ENCODE measurements around the gene DCST1. TPM values are rescaled to one million over a fixed set of nuclear protein-coding genes. Genes with fewer than 3 reads are reported as not detected.

DCST1 gene
- total and polyA plus RNA-seq, 2 of the 13 experiments (the other 11 are each of a cell fraction or from before 2014, with no cell fraction given), result 0.04 TPM; not detected in 1

GRCh38 chr1:155080312-155081228 is 46.9 kb downstream of the DCST1 start:
- WGBS (ENCODE audit: low lambda C conversion rate), result 0% methylated on average over 2 of the region's 71 CpGs
- Histone ChIP-seq H3K36me3 (replicated peaks in 1 of 2; ENCODE audit: control insufficient read depth in 1 of 2, insufficient read depth in 2 of 2, low read length in 2 of 2) (no peaks in the 10 kb centered on the region), H3K27ac (ENCODE audit: extremely low read length, insufficient read depth, low read length) (no peak overlapping the region), H3K4me3 (replicated peaks in 1 of 3; ENCODE audit: insufficient read depth in 1 of 3, low read depth in 2 of 3, low read length in 3 of 3) (peak overlapping the region; percentile 48 to 70 (median 50); a peak in 5 of 6 replicates), H4K20me1 (ENCODE audit: insufficient read depth, low read length) (peaks cover 4% of the 10 kb centered on the region; the same call in 1 of the 2 replicates), H3K9me3 (ENCODE audit: low read length) (no peaks in the 10 kb centered on the region), H3K4me1 (ENCODE audit: insufficient read depth, low read length) (peaks cover 70% of the 10 kb centered on the region), H3K9ac (ENCODE audit: insufficient read depth, low read depth, low read length) (0 out of 2 replicates have a peak overlapping the region, but pooled peaks have one; percentile 17), H3K4me2 (ENCODE audit: low read depth, low read length) (peak overlapping the region; percentile 90), H3K27me3 (ENCODE audit: control insufficient read depth in 1 of 2, insufficient read depth in 2 of 2, low read length in 2 of 2) (peaks cover 27 to 84% of the 10 kb centered on the region in 2 experiments), H3K79me2 (ENCODE audit: insufficient read depth, low read length) (no peaks in the 10 kb centered on the region), H2AFZ (ENCODE audit: low read length) (no peak overlapping the region)
- no peak for ATAC-seq
- POLR2A ChIA-PET, result interaction anchor here (1.0 to 1.3 kb wide), 3 partner anchors 10 to 18 kb away, joined by 3 to 4 read pairs (median 3); no protein-coding TSS in a partner anchor
- no peak for FAIRE-seq
- intact Hi-C loops (cut with micrococcal nuclease; ENCODE audit: unreplicated experiment) (loop anchor here (5.0 to 10.0 kb wide), 2 partner anchors 33 to 176 kb away; no protein-coding TSS in a partner anchor), in situ Hi-C loops (cut with HindIII; ENCODE audit: extremely low pct_ligation_motif_present, low pct_unique_long_range_greater_than_20kb) (no loop called here)
- no peak for DNase-seq (ENCODE audit: low spot score)
- BruUV-seq (replicated peaks), result no TSS peak
- CTCF ChIA-PET (ENCODE audit: low intra/inter-chr PET ratio, low total read pairs), result no interaction called here
- TF ChIP-seq ZFP91 (CRISPR knock-in tag; IDR thresholded peaks at IDR 0.05; ENCODE audit: borderline replicate concordance), result 0 out of 2 replicates have a peak, but pooled peaks have one; percentile 20
- peak; percentile 45; the same call in 1 of the 2 replicates for TF ChIP-seq MXD1 (CRISPR knock-in tag; IDR thresholded peaks at IDR 0.05)
- 0 out of 2 replicates have a peak, but pooled peaks have one; percentile 22 for TF ChIP-seq TFDP1 (CRISPR knock-in tag; IDR thresholded peaks at IDR 0.05; ENCODE audit: borderline replicate concordance)
- TF ChIP-seq ZNF232 (CRISPR knock-in tag; IDR thresholded peaks at IDR 0.05; ENCODE audit: borderline replicate concordance), result no peak
- TF ChIP-seq ARNT2 (CRISPR knock-in tag; IDR thresholded peaks at IDR 0.05; ENCODE audit: low read depth), result peak; percentile 53; the same call in 1 of the 2 replicates
- TF ChIP-seq KDM4B (CRISPR knock-in tag; IDR thresholded peaks at IDR 0.05), result 0 out of 2 replicates have a peak, but pooled peaks have one; percentile 24
- TF ChIP-seq ATM (IDR thresholded peaks at IDR 0.05; ENCODE audit: borderline replicate concordance), result no peak
- no peak for TF ChIP-seq ZNF556 (CRISPR knock-in tag; IDR thresholded peaks at IDR 0.05; ENCODE audit: borderline replicate concordance)
- TF ChIP-seq ZNF234 (CRISPR knock-in tag; conservative IDR thresholded peaks at IDR 0.05), result no peak
- TF ChIP-seq TBP (CRISPR knock-in tag; IDR thresholded peaks at IDR 0.05), result no peak
- no peak for TF ChIP-seq MEIS2 (CRISPR knock-in tag; IDR thresholded peaks at IDR 0.05)
- TF ChIP-seq DPF2 (CRISPR knock-in tag; IDR thresholded peaks at IDR 0.05; ENCODE audit: borderline replicate concordance, low read depth), result no peak
- TF ChIP-seq ZNF878 (CRISPR knock-in tag; IDR thresholded peaks at IDR 0.05), result peak; percentile 22; the same call in 1 of the 2 replicates
- no peak for TF ChIP-seq NR2F1 (CRISPR knock-in tag; IDR thresholded peaks at IDR 0.05)
- no peak for TF ChIP-seq ZNF414 (CRISPR knock-in tag; IDR thresholded peaks at IDR 0.05)
